IMR-90 (cell line): Measurements from ENCODE around the gene DELE1. TPM values are rescaled to one million over a fixed set of nuclear protein-coding genes. Genes with fewer than 3 reads are reported as not detected.

Experiments used
- ATAC-seq: fragments of 200-7000 bp; cut with Tn5 transposase; 2 replicates; pipeline ENCODE4 v1.9.1; 2020; ENCODE audit warnings: low read depth, mild to moderate bottlenecking, moderate library complexity
- BruUV-seq: library from RNA; stranded (reverse); fragments of 400-500 nt; replicated peaks from 2 replicates; lab custom pipeline; 2021; lab: Mats Ljungman, UMichigan
- CTCF ChIA-PET: fragments of 300-600 bp; formaldehyde crosslinking; extraction: SDS; loops from one replicate; lab custom pipeline; 2021; ENCODE audit warnings: antibody characterized with exemption; lab: Yijun Ruan, JAX
- POLR2A ChIA-PET: fragments of 300-600 bp; sonication (Branson Sonifier 250); formaldehyde crosslinking; loops from one replicate; lab custom pipeline; 2022; ENCODE audit warnings: antibody characterized with exemption; ENCODE audit not compliant: unreplicated experiment; lab: Charles Lee
- DNase-seq: peaks from one replicate; pipeline ENCODE4 v3.0.0; 2013
- H2AFZ ChIP-seq: replicated peaks from 2 replicates; pipeline ENCODE3; 2013; ENCODE audit warnings: low read length, mild to moderate bottlenecking; ENCODE audit not compliant: poor library complexity
- H2AK5ac ChIP-seq: 2 replicates; pipeline ENCODE4 v1.6.1; 2013; ENCODE audit warnings: low read depth, low read length, inconsistent platforms
- H2AK9ac ChIP-seq: replicated peaks from 2 replicates; pipeline ENCODE3; 2013; ENCODE audit warnings: mild to moderate bottlenecking, low read depth, low read length, moderate library complexity; ENCODE audit not compliant: poor library complexity
- H2BK120ac ChIP-seq: 2 replicates; pipeline ENCODE4 v1.6.1; 2013; ENCODE audit warnings: low read depth, low read length, inconsistent platforms
- H2BK15ac ChIP-seq: 3 replicates; pipeline ENCODE4 v1.6.1; 2013; ENCODE audit warnings: low read depth, low read length, inconsistent platforms
- H2BK20ac ChIP-seq: 2 replicates; pipeline ENCODE4 v1.6.1; 2013; ENCODE audit warnings: low read depth, mild to moderate bottlenecking, inconsistent platforms, low read length, moderate library complexity
- H2BK5ac ChIP-seq: 2 replicates; pipeline ENCODE4 v1.6.1; 2013; ENCODE audit warnings: mild to moderate bottlenecking, low read depth, low read length, inconsistent platforms; ENCODE audit not compliant: poor library complexity, severe bottlenecking
- H3K14ac ChIP-seq: replicated peaks from 2 replicates; pipeline ENCODE4 v1.6.1; 2013; ENCODE audit warnings: low read depth, low read length, inconsistent platforms
- H3K18ac ChIP-seq: 2 replicates; pipeline ENCODE4 v1.6.1; 2013; ENCODE audit warnings: low read depth, low read length, control low read depth
- H3K23ac ChIP-seq: 2 replicates; pipeline ENCODE4 v1.6.1; 2013; ENCODE audit warnings: low read depth, low read length, inconsistent platforms
- H3K27ac ChIP-seq: 2 replicates; pipeline ENCODE4 v1.5.1; 2013; ENCODE audit warnings: mild to moderate bottlenecking, control low read depth, low read length; ENCODE audit not compliant: insufficient read depth
- H3K27me3 ChIP-seq: 2 replicates; pipeline ENCODE4 v1.6.1; 2013; ENCODE audit warnings: low read length; ENCODE audit not compliant: control insufficient read depth, insufficient read depth
- H3K36me3 ChIP-seq: 2 replicates; pipeline ENCODE4 v1.6.1; 2013; ENCODE audit warnings: low read length, mixed read lengths; ENCODE audit not compliant: control insufficient read depth, insufficient read depth
- H3K4ac ChIP-seq: 2 replicates; pipeline ENCODE4 v1.6.1; 2013; ENCODE audit warnings: low read depth, low read length, inconsistent platforms
- H3K4me1 ChIP-seq: 2 replicates; pipeline ENCODE4 v1.6.1; 2013; ENCODE audit warnings: low read length, mixed read lengths; ENCODE audit not compliant: control insufficient read depth, insufficient read depth
- H3K4me2 ChIP-seq: 2 replicates; pipeline ENCODE4 v1.6.1; 2013; ENCODE audit warnings: low read depth, mild to moderate bottlenecking, control low read depth, low read length, moderate library complexity
- H3K4me3 ChIP-seq: 2 replicates; pipeline ENCODE4 v1.5.1; 2013; ENCODE audit warnings: low read depth, mild to moderate bottlenecking, control low read depth, low read length, moderate library complexity; ENCODE audit not compliant: insufficient read depth
- H3K56ac ChIP-seq: 2 replicates; pipeline ENCODE4 v1.6.1; 2013; ENCODE audit warnings: low read length, inconsistent platforms; ENCODE audit not compliant: insufficient read depth; ENCODE audit errors: extremely low read depth
- H3K79me1 ChIP-seq, 2 experiments: 2 replicates each; pipeline ENCODE4 v1.6.1; 2013; ENCODE audit warnings: low read length in 2 of 2, inconsistent platforms in 1 of 2, low read depth in 1 of 2
- H3K9ac ChIP-seq: 2 replicates; pipeline ENCODE4 v1.6.1; 2013; ENCODE audit warnings: low read depth, low read length, control low read depth
- H3K9me1 ChIP-seq: 2 replicates; pipeline ENCODE4 v1.6.1; 2013; ENCODE audit warnings: low read length, inconsistent platforms; ENCODE audit not compliant: insufficient read depth
- H3K9me3 ChIP-seq: 2 replicates; pipeline ENCODE4 v1.6.1; 2013; ENCODE audit warnings: low read length; ENCODE audit not compliant: control insufficient read depth, insufficient read depth
- H4K20me1 ChIP-seq: 2 replicates; pipeline ENCODE4 v1.6.1; 2013; ENCODE audit warnings: low read length, inconsistent platforms; ENCODE audit not compliant: insufficient read depth
- H4K5ac ChIP-seq: 2 replicates; pipeline ENCODE4 v1.6.1; 2013; ENCODE audit warnings: mild to moderate bottlenecking, low read depth, low read length, control low read depth
- H4K8ac ChIP-seq, 2 experiments: 2 replicates each; pipeline ENCODE4 v1.6.1; 2013; ENCODE audit warnings: low read depth in 2 of 2, low read length in 2 of 2, control low read depth in 1 of 2, inconsistent platforms in 1 of 2
- H4K91ac ChIP-seq: 2 replicates; pipeline ENCODE4 v1.6.1; 2013; ENCODE audit warnings: low read depth, low read length, inconsistent platforms; ENCODE audit not compliant: insufficient read depth
- BHLHE40 ChIP-seq: fragments of 150-350 bp; IDR thresholded peaks from 2 replicates; pipeline ENCODE4 v1.6.1; 2016; ENCODE audit warnings: mild to moderate bottlenecking, low read depth, low read length
- CEBPB ChIP-seq: IDR thresholded peaks from 2 replicates; pipeline ENCODE4 v1.6.1; 2012; ENCODE audit warnings: low read depth, low read length, improper control_type of control experiment
- CHD1 ChIP-seq: IDR thresholded peaks from 2 replicates; pipeline ENCODE4 v1.6.1; 2012; ENCODE audit warnings: low read depth, low read length, improper control_type of control experiment
- CTCF ChIP-seq: conservative IDR thresholded peaks from 2 replicates; pipeline ENCODE4 v1.5.1; 2012; ENCODE audit warnings: mild to moderate bottlenecking, low read depth, low read length, improper control_type of control experiment
- FOS ChIP-seq: fragments of 150-350 bp; IDR thresholded peaks from 2 replicates; pipeline ENCODE4 v1.6.1; 2016; ENCODE audit warnings: low read depth, low read length
- MAFK ChIP-seq: IDR thresholded peaks from 2 replicates; pipeline ENCODE4 v1.6.1; 2012; ENCODE audit warnings: low read depth, low read length, improper control_type of control experiment
- MAZ ChIP-seq: IDR thresholded peaks from 2 replicates; pipeline ENCODE4 v1.6.1; 2012; ENCODE audit warnings: low read depth, mild to moderate bottlenecking, low read length, improper control_type of control experiment, moderate library complexity, borderline replicate concordance
- MXI1 ChIP-seq: IDR thresholded peaks from 2 replicates; pipeline ENCODE4 v1.6.1; 2012; ENCODE audit warnings: low read depth, mild to moderate bottlenecking, low read length, moderate library complexity, borderline replicate concordance
- NFE2L2 ChIP-seq: fragments of 150-350 bp; IDR thresholded peaks from 2 replicates; pipeline ENCODE4 v1.6.1; 2016; ENCODE audit warnings: low read depth, mild to moderate bottlenecking, low read length
- POLR2A ChIP-seq: IDR thresholded peaks from 2 replicates; pipeline ENCODE4 v1.6.1; 2012; ENCODE audit warnings: mild to moderate bottlenecking, low read depth, low read length
- RAD21 ChIP-seq: IDR thresholded peaks from 2 replicates; pipeline ENCODE4 v1.6.1; 2012; ENCODE audit warnings: low read length, improper control_type of control experiment
- RCOR1 ChIP-seq: IDR thresholded peaks from 2 replicates; pipeline ENCODE4 v1.6.1; 2012; ENCODE audit warnings: mild to moderate bottlenecking, low read length, improper control_type of control experiment; ENCODE audit not compliant: insufficient replicate concordance
- RFX5 ChIP-seq: IDR thresholded peaks from 2 replicates; pipeline ENCODE4 v1.8.0; 2012; ENCODE audit warnings: low read depth, mild to moderate bottlenecking, low read length, moderate library complexity
- SMC3 ChIP-seq: fragments of 150-350 bp; IDR thresholded peaks from 2 replicates; pipeline ENCODE4 v1.6.1; 2016; ENCODE audit warnings: low read depth, mild to moderate bottlenecking, antibody characterized with exemption, low read length, moderate library complexity
- USF2 ChIP-seq: fragments of 150-350 bp; IDR thresholded peaks from 2 replicates; pipeline ENCODE4 v1.6.1; 2017; ENCODE audit warnings: mild to moderate bottlenecking, antibody characterized with exemption, low read length, low read depth
- WGBS, 2 experiments: methylation state at CpG; one replicate each; pipeline versions ENCODE4 v1.1.5 to v1.1.7; 2013; ENCODE audit warnings: missing lambda C conversion rate in 2 of 2; ENCODE audit not compliant: insufficient read length in 1 of 2; ENCODE audit errors: extremely low coverage in 2 of 2; 5-methylcytosine and 5-hydroxymethylcytosine counted together
- dilution Hi-C: fragments of 300-500 bp; cut with HindIII; formaldehyde crosslinking; loops from one replicate; pipeline ENCODE4 v1.14.3; 2018; ENCODE audit warnings: low sequenced_read_pairs; ENCODE audit not compliant: unreplicated experiment
- in situ Hi-C: fragments of 300-500 bp; cut with MboI; formaldehyde crosslinking; loops from 3 replicates; pipeline ENCODE4 v1.14.3; 2019; ENCODE audit warnings: low sequenced_read_pairs, inconsistent platforms, mixed read lengths
- intact Hi-C: fragments of 100-400 bp; cut with micrococcal nuclease; formaldehyde crosslinking; loops from 2 replicates; pipeline ENCODE4 v1.10.0; 2022
- polyA plus RNA-seq, 3 experiments: library from polyadenylated mRNA; depleted of rRNA; stranded (reverse); fragments of >200 nt; gene quantifications; 2 replicates each; pipeline ENCODE4 v1.2.3, GENCODE V29; 2012; ENCODE audit warnings: low replicate concordance in 1 of 3
- total RNA-seq: library from RNA; depleted of rRNA; stranded (reverse); fragments of >200 nt; gene quantifications from 2 replicates; pipeline ENCODE4 v1.2.3, GENCODE V29; 2012
- TF ChIP-seq, protein P1 (sequence below): fragments of 150-350 bp; IDR thresholded peaks from 2 replicates; pipeline ENCODE4 v1.6.1; 2016; ENCODE audit warnings: low read depth, mild to moderate bottlenecking, low read length, moderate library complexity, borderline replicate concordance

Gene DELE1
- total and polyA plus RNA-seq, 2 of the 4 experiments (the other 2 are of a cell fraction) = 28.0 to 66.1 TPM

DNA sequence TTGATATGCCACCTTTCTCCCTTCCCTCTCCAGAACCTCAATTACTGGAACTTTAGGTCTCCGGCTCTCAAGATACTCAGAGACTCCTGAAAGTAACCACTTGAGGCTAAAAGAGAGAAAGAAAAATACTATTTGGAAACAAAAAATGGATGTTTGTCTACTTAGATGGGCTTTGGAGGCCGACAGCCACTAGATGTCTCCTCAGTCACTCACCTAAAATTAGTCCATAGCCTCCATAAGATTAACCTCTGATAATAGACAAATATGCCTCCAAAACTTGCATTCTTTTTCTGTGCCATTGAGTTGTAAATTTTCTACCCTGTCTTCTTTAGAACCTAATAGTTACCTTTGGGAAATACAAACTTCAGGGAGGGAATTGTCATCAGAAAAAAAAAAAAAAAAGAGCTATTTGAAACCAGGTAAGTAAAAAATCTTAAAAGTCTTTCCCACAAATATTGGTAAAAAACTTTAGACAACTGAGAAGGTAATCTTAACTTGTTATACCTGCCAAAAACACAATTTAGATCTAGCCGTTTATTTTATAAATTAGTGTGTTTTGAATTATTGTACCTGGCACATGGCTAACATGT, 34.3 kb upstream of the DELE1 start:
- no peak overlapping the region for H4K8ac ChIP-seq
- no peak overlapping the region for H3K56ac ChIP-seq
- H3K4ac ChIP-seq = no peak overlapping the region
- H2AK9ac ChIP-seq = no peak overlapping the region
- in situ Hi-C loops = no loop called here
- peak; percentile 40; the same call in 1 of the 2 replicates for ATAC-seq
- dilution Hi-C loops = no loop called here
- H2BK120ac ChIP-seq = no peak overlapping the region
- no peaks in the 10 kb centered on the region for H4K20me1 ChIP-seq
- intact Hi-C loops = loop anchor here (1.0 kb wide), 1 partner anchor 71 kb away; no protein-coding TSS in a partner anchor
- no peak overlapping the region for H3K27ac ChIP-seq
- no CpG with 5 or more reads among the region's 3 CpGs for WGBS, 2 experiments
- no peaks in the 10 kb centered on the region for H3K4me1 ChIP-seq
- H3K9me3 ChIP-seq = no peaks in the 10 kb centered on the region
- ChIA-PET POLR2A (interaction anchor here (0.6 kb wide), 1 partner anchor 39 kb away, joined by 3 read pairs; no protein-coding TSS in a partner anchor), CTCF (interaction anchor here (0.6 to 3.3 kb wide), 8 partner anchors 10 to 1441 kb away, joined by 3 to 27 read pairs (median 3); no protein-coding TSS in a partner anchor)
- H3K4me3 ChIP-seq = no peak overlapping the region
- H3K14ac ChIP-seq = no peak overlapping the region
- no peak overlapping the region for H3K18ac ChIP-seq
- H2AK5ac ChIP-seq = no peak overlapping the region
- no peak overlapping the region for H4K91ac ChIP-seq
- peaks cover 12% of the 10 kb centered on the region for H3K27me3 ChIP-seq
- H3K79me1 ChIP-seq = no peaks in the 10 kb centered on the region
- H3K36me3 ChIP-seq = no peaks in the 10 kb centered on the region
- no peak overlapping the region for H3K23ac ChIP-seq
- H3K9ac ChIP-seq = no peak overlapping the region
- no peak overlapping the region for H4K5ac ChIP-seq
- TF ChIP-seq RAD21 (peak; percentile 35), POLR2A (no peak), USF2 (no peak), RFX5 (no peak), MAFK (no peak), RCOR1 (no peak), CEBPB (no peak), MAZ (no peak), MXI1 (no peak), FOS (no peak), CTCF (peak; percentile 44), BHLHE40 (no peak), SMC3 (peak; percentile 47), CHD1 (no peak), NFE2L2 (no peak)
- TF ChIP-seq, protein P1, sequence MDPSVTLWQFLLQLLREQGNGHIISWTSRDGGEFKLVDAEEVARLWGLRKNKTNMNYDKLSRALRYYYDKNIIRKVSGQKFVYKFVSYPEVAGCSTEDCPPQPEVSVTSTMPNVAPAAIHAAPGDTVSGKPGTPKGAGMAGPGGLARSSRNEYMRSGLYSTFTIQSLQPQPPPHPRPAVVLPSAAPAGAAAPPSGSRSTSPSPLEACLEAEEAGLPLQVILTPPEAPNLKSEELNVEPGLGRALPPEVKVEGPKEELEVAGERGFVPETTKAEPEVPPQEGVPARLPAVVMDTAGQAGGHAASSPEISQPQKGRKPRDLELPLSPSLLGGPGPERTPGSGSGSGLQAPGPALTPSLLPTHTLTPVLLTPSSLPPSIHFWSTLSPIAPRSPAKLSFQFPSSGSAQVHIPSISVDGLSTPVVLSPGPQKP = no peak
- no peaks in the 10 kb centered on the region for H3K9me1 ChIP-seq
- BruUV-seq = no TSS peak
- DNase-seq = no peak
- H2AFZ ChIP-seq = no peak overlapping the region
- H2BK15ac ChIP-seq = no peak overlapping the region
- no peak overlapping the region for H3K4me2 ChIP-seq
- H2BK20ac ChIP-seq = no peak overlapping the region
- no peak overlapping the region for H2BK5ac ChIP-seq
